ENCODE data around the gene ARL5A.

The ARL5A gene

GRCh38 chr2:151758744-151759143, 69.5 kb downstream of the ARL5A start:
- Histone ChIP-seq H3K4me3 (replicated peaks; ENCODE audit: low read depth, low read length) (no peak overlapping the region), H3K27me3 (replicated peaks; ENCODE audit: control insufficient read depth, insufficient read depth, low read length) (no peaks in the 10 kb centered on the region), H3K36me3 (ENCODE audit: control insufficient read depth, insufficient read depth, low read length) (no peaks in the 10 kb centered on the region)
- no peak for TF ChIP-seq CTCF (IDR thresholded peaks at IDR 0.05; ENCODE audit: insufficient read depth, low read length, poor library complexity, severe bottlenecking)
- no peak for DNase-seq (ENCODE audit: extremely low read depth, insufficient read length)

GRCh38 chr2:151757861-151758260, 70.4 kb downstream of the ARL5A start:
- DNase-seq (ENCODE audit: extremely low read depth, insufficient read length): no peak
- TF ChIP-seq CTCF (IDR thresholded peaks at IDR 0.05; ENCODE audit: insufficient read depth, low read length, poor library complexity, severe bottlenecking): no peak
- no peaks in the 10 kb centered on the region for H3K36me3 ChIP-seq (ENCODE audit: control insufficient read depth, insufficient read depth, low read length)

GRCh38 chr2:151756820-151757219, 71.4 kb downstream of the ARL5A start:
- DNase-seq (ENCODE audit: extremely low read depth, insufficient read length): no peak
- no peaks in the 10 kb centered on the region for H3K27me3 ChIP-seq (replicated peaks; ENCODE audit: control insufficient read depth, insufficient read depth, low read length)
- no peak for TF ChIP-seq CTCF (IDR thresholded peaks at IDR 0.05; ENCODE audit: insufficient read depth, low read length, poor library complexity, severe bottlenecking)
- H3K36me3 ChIP-seq (ENCODE audit: control insufficient read depth, insufficient read depth, low read length): no peaks in the 10 kb centered on the region
- H3K4me3 ChIP-seq (replicated peaks; ENCODE audit: low read depth, low read length): no peak overlapping the region

More at GRCh38 chr2:151757861-151758260, 70.4 kb downstream of the ARL5A start:
- Histone ChIP-seq H3K27me3 (replicated peaks; ENCODE audit: control insufficient read depth, insufficient read depth, low read length) (no peaks in the 10 kb centered on the region), H3K4me3 (replicated peaks; ENCODE audit: low read depth, low read length) (no peak overlapping the region)

- Histone ChIP-seq H3K4me3 (replicated peaks; ENCODE audit: low read depth, low read length) (no peak overlapping the region), H3K27me3 (replicated peaks; ENCODE audit: control insufficient read depth, insufficient read depth, low read length) (no peaks in the 10 kb centered on the region), H3K36me3 (ENCODE audit: control insufficient read depth, insufficient read depth, low read length) (no peaks in the 10 kb centered on the region)
- TF ChIP-seq CTCF (IDR thresholded peaks at IDR 0.05; ENCODE audit: insufficient read depth, low read length, poor library complexity, severe bottlenecking): no peak
- no peak for DNase-seq (ENCODE audit: extremely low read depth, insufficient read length)
These were observed 73.8 kb downstream of the ARL5A start for GRCh38 chr2:151754253-151754897.

- no peak for TF ChIP-seq CTCF (IDR thresholded peaks at IDR 0.05; ENCODE audit: insufficient read depth, low read length, poor library complexity, severe bottlenecking)
- H3K4me3 ChIP-seq (replicated peaks; ENCODE audit: low read depth, low read length): no peak overlapping the region
- no peaks in the 10 kb centered on the region for H3K36me3 ChIP-seq (ENCODE audit: control insufficient read depth, insufficient read depth, low read length)
These were observed 74.7 kb downstream of the ARL5A start for GRCh38 chr2:151753540-151753939.

More at GRCh38 chr2:151753540-151753939, 74.7 kb downstream of the ARL5A start:
- DNase-seq (ENCODE audit: extremely low read depth, insufficient read length): no peak
- no peaks in the 10 kb centered on the region for H3K27me3 ChIP-seq (replicated peaks; ENCODE audit: control insufficient read depth, insufficient read depth, low read length)

Measured in GM06990 (cell line).